ENCODE measurements around the gene RPRD1B. TPM values are rescaled to one million over a fixed set of nuclear protein-coding genes. Genes with fewer than 3 reads are reported as not detected.

The RPRD1B gene
- total and polyA plus RNA-seq, 2 of the 13 experiments (the other 11 are each of a cell fraction or from before 2014, with no cell fraction given) = 31.1 to 41.5 TPM

- TF ChIP-seq IKZF5 (CRISPR knock-in tag; IDR thresholded peaks at IDR 0.05) (no peak), MED1 (CRISPR knock-in tag; IDR thresholded peaks at IDR 0.05) (peak; percentile 62), ONECUT2 (CRISPR knock-in tag; IDR thresholded peaks at IDR 0.05) (no peak), ARNT2 (CRISPR knock-in tag; IDR thresholded peaks at IDR 0.05; ENCODE audit: low read depth) (0 out of 2 replicates have a peak, but pooled peaks have one; percentile 38), CENPT (CRISPR knock-in tag; IDR thresholded peaks at IDR 0.05; ENCODE audit: low read depth) (no peak), SIX4 (CRISPR knock-in tag; IDR thresholded peaks at IDR 0.05) (0 out of 2 replicates have a peak, but pooled peaks have one; percentile 33), ZNF615 (CRISPR knock-in tag; IDR thresholded peaks at IDR 0.05; ENCODE audit: borderline replicate concordance) (no peak), MXD4 (CRISPR knock-in tag; IDR thresholded peaks at IDR 0.05) (no peak), GTF3A (CRISPR knock-in tag; conservative IDR thresholded peaks at IDR 0.05) (0 out of 2 replicates have a peak, but pooled peaks have one; percentile 44), NCOR1 (IDR thresholded peaks at IDR 0.05; ENCODE audit: borderline replicate concordance, low read length) (0 out of 2 replicates have a peak, but pooled peaks have one; percentile 20), DNMT1 (CRISPR knock-in tag; IDR thresholded peaks at IDR 0.05) (0 out of 2 replicates have a peak, but pooled peaks have one; percentile 6), ZNF446 (CRISPR knock-in tag; IDR thresholded peaks at IDR 0.05) (no peak), ZNF329 (CRISPR knock-in tag; IDR thresholded peaks at IDR 0.05; ENCODE audit: low read depth) (no peak)
Observed at GRCh38 chr20:38134427-38135270, 101.1 kb downstream of the RPRD1B start (continued).
